B cell (primary cell): ENCODE data around the gene GRB14. TPM values are rescaled to one million over a fixed set of nuclear protein-coding genes. Genes with fewer than 3 reads are reported as not detected.

Experiments used
- ATAC-seq: fragments of 200-7000 bp; cut with Tn5 transposase; one replicate; pipeline ENCODE4 v1.10.0; 2021; ENCODE audit warnings: low read depth, mild to moderate bottlenecking, moderate number of reproducible peaks, moderate library complexity
- CTCF ChIA-PET: fragments of 350-600 bp; sonication (Branson Sonifier 250); formaldehyde crosslinking; loops from one replicate; lab custom pipeline; 2021; ENCODE audit warnings: antibody characterized with exemption, inconsistent platforms; lab: Charles Lee
- POLR2A ChIA-PET: fragments of 350-600 bp; sonication (Branson Sonifier 250); formaldehyde crosslinking; loops from one replicate; lab custom pipeline; 2021; ENCODE audit warnings: antibody characterized with exemption; lab: Charles Lee
- DNase-seq: peaks from one replicate; pipeline ENCODE4 v3.0.0; 2013
- H2AFZ ChIP-seq: 2 replicates; pipeline ENCODE4 v1.6.1; 2012; ENCODE audit warnings: mild to moderate bottlenecking, low read depth, low read length; ENCODE audit not compliant: insufficient read depth, poor library complexity, severe bottlenecking
- H3K27ac ChIP-seq, 2 donors: 1 replicate in 1 of 2; 2 replicates in 1 of 2; pipeline ENCODE4 v1.5.1; 2012 to 2013; ENCODE audit warnings: low read length in 2 of 2, mild to moderate bottlenecking in 2 of 2, moderate library complexity in 1 of 2
- H3K27me3 ChIP-seq, 4 experiments: fragments of 200-600 bp in 1 of 4; sonication (generic) in 1 of 4; replicated peaks in 1 of 4; 1 replicate in 2 of 4; 2 replicates in 2 of 4; pipeline versions ENCODE4 v1.6.1 to v1.7.0; 2013 to 2016; ENCODE audit warnings: low read length in 3 of 4, mild to moderate bottlenecking in 2 of 4, mixed read lengths in 1 of 4, moderate library complexity in 1 of 4; ENCODE audit not compliant: insufficient read depth in 4 of 4, control insufficient read depth in 3 of 4; ENCODE audit errors: control extremely low read depth in 1 of 4
- H3K36me3 ChIP-seq, 2 experiments: replicated peaks in 1 of 2; 1 replicate in 1 of 2; 2 replicates in 1 of 2; pipeline versions ENCODE4 v1.6.1 to v1.7.1; 2013; ENCODE audit warnings: low read length in 1 of 2; ENCODE audit not compliant: insufficient read depth in 2 of 2, control insufficient read depth in 1 of 2; ENCODE audit errors: control extremely low read depth in 1 of 2, extremely low read depth in 1 of 2
- H3K4me1 ChIP-seq, 2 donors: fragments of 200-600 bp in 1 of 2; sonication (generic) in 1 of 2; 1 replicate in 1 of 2; 2 replicates in 1 of 2; pipeline versions ENCODE4 v1.5.1 to v1.6.1; 2013 to 2017; ENCODE audit warnings: low read length in 2 of 2; ENCODE audit not compliant: control insufficient read depth in 2 of 2, insufficient read depth in 2 of 2
- H3K4me2 ChIP-seq: replicated peaks from 2 replicates; pipeline ENCODE3; 2012; ENCODE audit warnings: mild to moderate bottlenecking, low read depth, low read length; ENCODE audit not compliant: poor library complexity, severe bottlenecking
- H3K4me3 ChIP-seq, 5 experiments: fragments of 200-600 bp in 1 of 5; sonication (generic) in 1 of 5; 1 replicate in 3 of 5; 2 replicates in 2 of 5; pipeline versions ENCODE4 v1.5.1 to v1.7.0; 2011 to 2016; ENCODE audit warnings: low read length in 4 of 5, mild to moderate bottlenecking in 4 of 5, low read depth in 2 of 5, control low read depth in 1 of 5, moderate library complexity in 1 of 5; ENCODE audit not compliant: insufficient read depth in 1 of 5; ENCODE audit errors: control extremely low read depth in 1 of 5, extremely low read depth in 1 of 5
- H3K79me2 ChIP-seq: fragments of 200-600 bp; sonication (generic); one replicate; pipeline ENCODE4 v1.6.0; 2016; ENCODE audit warnings: low read length; ENCODE audit not compliant: control insufficient read depth, insufficient read depth
- H3K9ac ChIP-seq: fragments of 200-600 bp; sonication (generic); 2 replicates; pipeline ENCODE4 v1.6.1; 2017; ENCODE audit warnings: mild to moderate bottlenecking, low read length, moderate library complexity
- H3K9me3 ChIP-seq, 3 donors: one replicate each; pipeline versions ENCODE4 v1.6.1 to v1.7.1; 2013; ENCODE audit warnings: low read length in 2 of 3; ENCODE audit not compliant: control insufficient read depth in 2 of 3, insufficient read depth in 1 of 3; ENCODE audit errors: control extremely low read depth in 1 of 3
- H4K20me1 ChIP-seq: 2 replicates; pipeline ENCODE4 v1.6.0; 2012; ENCODE audit warnings: mild to moderate bottlenecking, low read length; ENCODE audit not compliant: insufficient read depth, control insufficient read depth, poor library complexity, severe bottlenecking
- H3K27ac Mint-ChIP-seq: one replicate; pipeline ENCODE4 v1.8.0; 2021; ENCODE audit warnings: mixed read lengths
- H3K27me3 Mint-ChIP-seq: one replicate; pipeline ENCODE4 v1.8.0; 2021; ENCODE audit warnings: mixed read lengths
- H3K4me1 Mint-ChIP-seq: one replicate; pipeline ENCODE4 v1.8.0; 2021; ENCODE audit warnings: mixed read lengths
- H3K4me3 Mint-ChIP-seq: one replicate; pipeline ENCODE4 v1.8.0; 2021; ENCODE audit warnings: mixed read lengths
- H3K9me3 Mint-ChIP-seq: one replicate; pipeline ENCODE4 v1.8.0; 2022; ENCODE audit warnings: mixed read lengths; ENCODE audit not compliant: insufficient read depth
- CTCF ChIP-seq: fragments of 200-600 bp; IDR thresholded peaks from one replicate; pipeline ENCODE4 v1.8.0; 2022; ENCODE audit warnings: antibody characterized with exemption, mild to moderate bottlenecking
- EZH2 ChIP-seq: IDR thresholded peaks from 2 replicates; pipeline ENCODE4 v1.6.1; 2012; ENCODE audit warnings: borderline replicate concordance, low read depth, mild to moderate bottlenecking, moderate library complexity, low read length; ENCODE audit not compliant: insufficient read depth, poor library complexity, severe bottlenecking
- WGBS: methylation state at CpG from one replicate; pipeline ENCODE4 v1.1.5; 2013; ENCODE audit warnings: missing lambda C conversion rate; ENCODE audit not compliant: insufficient coverage; 5-methylcytosine and 5-hydroxymethylcytosine counted together
- intact Hi-C: fragments of 100-400 bp; cut with micrococcal nuclease; formaldehyde crosslinking; loops from one replicate; pipeline ENCODE4 v1.10.0; 2022
- polyA plus RNA-seq: library from polyadenylated mRNA; depleted of rRNA; stranded (reverse); fragments of >200 nt; gene quantifications from 2 replicates; pipeline ENCODE4 v1.2.3, GENCODE V29; 2012
- total RNA-seq, 2 donors: library from RNA; stranded (reverse); fragments of 120-200 nt in 1 of 2; gene quantifications; 1 replicate in 1 of 2; 2 replicates in 1 of 2; pipeline versions ENCODE4 v1.2.3 to v1.2.4, GENCODE V29; 2013 to 2022

GRB14 gene
- total and polyA plus RNA-seq, 2 donors (not counting 1 experiment from before 2014, with no cell fraction given) = not detected

DNA sequence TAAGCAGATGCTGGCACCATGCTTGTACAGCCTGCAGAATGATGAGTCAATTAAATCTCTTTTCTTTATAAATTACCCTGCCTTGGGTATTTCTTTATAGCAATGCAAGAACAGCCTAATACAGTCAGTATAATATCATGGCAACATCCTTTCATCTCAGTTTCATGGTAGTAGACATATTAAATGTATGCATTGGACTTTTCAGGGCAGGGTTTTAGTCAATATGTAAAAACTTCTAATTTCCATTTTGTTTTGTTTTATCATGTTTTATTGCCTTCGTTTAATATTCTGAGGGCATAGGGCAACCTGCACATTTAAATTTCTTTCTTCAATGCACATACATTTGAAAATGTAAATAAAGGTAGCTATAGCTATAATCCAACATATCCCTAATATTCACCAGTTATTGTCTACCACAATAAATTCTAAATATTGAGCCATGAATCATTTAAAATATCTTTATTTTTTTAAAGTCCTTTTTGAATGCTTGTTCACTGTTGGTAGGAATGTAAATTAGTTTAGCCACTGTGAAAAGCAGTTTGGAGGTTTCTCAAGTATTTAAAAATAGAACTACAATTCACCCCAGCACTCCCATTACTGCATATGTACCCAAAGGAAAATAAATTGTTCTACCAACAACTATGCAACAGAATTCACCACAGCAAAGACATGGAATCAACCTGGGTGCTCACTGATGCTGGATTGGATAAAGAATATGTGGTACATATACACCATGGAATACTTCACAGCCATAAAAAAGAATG is 41.8 kb upstream of the GRB14 start:
- WGBS = no CpG with 5 or more reads among the region's 1 CpG

More for the DNA sequence above, 41.8 kb upstream of the GRB14 start:
- Histone ChIP-seq H3K79me2 (no peaks in the 10 kb centered on the region), H3K4me3 (no peak overlapping the region), H2AFZ (no peak overlapping the region), H3K9ac (no peak overlapping the region), H3K27me3 (no peaks in the 10 kb centered on the region), H3K36me3 (no peaks in the 10 kb centered on the region), H3K4me1 (peaks cover 4 to 8% of the 10 kb centered on the region in 2 donors), H4K20me1 (no peaks in the 10 kb centered on the region), H3K9me3 (peaks cover 0 to 3% (median 0%) of the 10 kb centered on the region in 3 donors), H3K4me2 (no peak overlapping the region), H3K27ac (no peak overlapping the region)
- H3K9me3 Mint-ChIP-seq = peaks cover 2% of the 10 kb centered on the region
- peaks cover 8% of the 10 kb centered on the region for H3K4me1 Mint-ChIP-seq
- no peak overlapping the region for H3K27ac Mint-ChIP-seq
- TF ChIP-seq CTCF = no peak
- TF ChIP-seq EZH2 = no peak
- CTCF ChIA-PET = interaction anchor here (1.0 kb wide), 1 partner anchor 13 kb away, joined by 3 read pairs; no protein-coding TSS in a partner anchor
- POLR2A ChIA-PET = no interaction called here
- ATAC-seq = no peak
- H3K4me3 Mint-ChIP-seq = no peak overlapping the region
- H3K27me3 Mint-ChIP-seq = no peaks in the 10 kb centered on the region
- intact Hi-C loops = no loop called here
- no peak for DNase-seq
